IMR-90 (cell line): ENCODE data around the gene ALDH1L2. TPM values are rescaled to one million over a fixed set of nuclear protein-coding genes. Genes with fewer than 3 reads are reported as not detected.

Source experiments
- ATAC-seq: fragments of 200-7000 bp; cut with Tn5 transposase; 2 replicates; pipeline ENCODE4 v1.9.1; 2020; ENCODE audit warnings: low read depth, mild to moderate bottlenecking, moderate library complexity
- BruUV-seq: library from RNA; stranded (reverse); fragments of 400-500 nt; replicated peaks from 2 replicates; lab custom pipeline; 2021; lab: Mats Ljungman, UMichigan
- CTCF ChIA-PET: fragments of 300-600 bp; formaldehyde crosslinking; extraction: SDS; loops from one replicate; lab custom pipeline; 2021; ENCODE audit warnings: antibody characterized with exemption; lab: Yijun Ruan, JAX
- POLR2A ChIA-PET: fragments of 300-600 bp; sonication (Branson Sonifier 250); formaldehyde crosslinking; loops from one replicate; lab custom pipeline; 2022; ENCODE audit warnings: antibody characterized with exemption; ENCODE audit not compliant: unreplicated experiment; lab: Charles Lee
- DNase-seq: peaks from one replicate; pipeline ENCODE4 v3.0.0; 2013
- H2AFZ ChIP-seq: replicated peaks from 2 replicates; pipeline ENCODE3; 2013; ENCODE audit warnings: low read length, mild to moderate bottlenecking; ENCODE audit not compliant: poor library complexity
- H2AK5ac ChIP-seq: 2 replicates; pipeline ENCODE4 v1.6.1; 2013; ENCODE audit warnings: low read depth, low read length, inconsistent platforms
- H2AK9ac ChIP-seq: replicated peaks from 2 replicates; pipeline ENCODE3; 2013; ENCODE audit warnings: mild to moderate bottlenecking, low read depth, low read length, moderate library complexity; ENCODE audit not compliant: poor library complexity
- H2BK120ac ChIP-seq: 2 replicates; pipeline ENCODE4 v1.6.1; 2013; ENCODE audit warnings: low read depth, low read length, inconsistent platforms
- H2BK15ac ChIP-seq: 3 replicates; pipeline ENCODE4 v1.6.1; 2013; ENCODE audit warnings: low read depth, low read length, inconsistent platforms
- H2BK20ac ChIP-seq: 2 replicates; pipeline ENCODE4 v1.6.1; 2013; ENCODE audit warnings: low read depth, mild to moderate bottlenecking, inconsistent platforms, low read length, moderate library complexity
- H2BK5ac ChIP-seq: 2 replicates; pipeline ENCODE4 v1.6.1; 2013; ENCODE audit warnings: mild to moderate bottlenecking, low read depth, low read length, inconsistent platforms; ENCODE audit not compliant: poor library complexity, severe bottlenecking
- H3K14ac ChIP-seq: replicated peaks from 2 replicates; pipeline ENCODE4 v1.6.1; 2013; ENCODE audit warnings: low read depth, low read length, inconsistent platforms
- H3K18ac ChIP-seq: 2 replicates; pipeline ENCODE4 v1.6.1; 2013; ENCODE audit warnings: low read depth, low read length, control low read depth
- H3K23ac ChIP-seq: 2 replicates; pipeline ENCODE4 v1.6.1; 2013; ENCODE audit warnings: low read depth, low read length, inconsistent platforms
- H3K27ac ChIP-seq: 2 replicates; pipeline ENCODE4 v1.5.1; 2013; ENCODE audit warnings: mild to moderate bottlenecking, control low read depth, low read length; ENCODE audit not compliant: insufficient read depth
- H3K27me3 ChIP-seq: 2 replicates; pipeline ENCODE4 v1.6.1; 2013; ENCODE audit warnings: low read length; ENCODE audit not compliant: control insufficient read depth, insufficient read depth
- H3K36me3 ChIP-seq: 2 replicates; pipeline ENCODE4 v1.6.1; 2013; ENCODE audit warnings: low read length, mixed read lengths; ENCODE audit not compliant: control insufficient read depth, insufficient read depth
- H3K4ac ChIP-seq: 2 replicates; pipeline ENCODE4 v1.6.1; 2013; ENCODE audit warnings: low read depth, low read length, inconsistent platforms
- H3K4me1 ChIP-seq: 2 replicates; pipeline ENCODE4 v1.6.1; 2013; ENCODE audit warnings: low read length, mixed read lengths; ENCODE audit not compliant: control insufficient read depth, insufficient read depth
- H3K4me2 ChIP-seq: 2 replicates; pipeline ENCODE4 v1.6.1; 2013; ENCODE audit warnings: low read depth, mild to moderate bottlenecking, control low read depth, low read length, moderate library complexity
- H3K4me3 ChIP-seq: 2 replicates; pipeline ENCODE4 v1.5.1; 2013; ENCODE audit warnings: low read depth, mild to moderate bottlenecking, control low read depth, low read length, moderate library complexity; ENCODE audit not compliant: insufficient read depth
- H3K56ac ChIP-seq: 2 replicates; pipeline ENCODE4 v1.6.1; 2013; ENCODE audit warnings: low read length, inconsistent platforms; ENCODE audit not compliant: insufficient read depth; ENCODE audit errors: extremely low read depth
- H3K79me1 ChIP-seq, 2 experiments: 2 replicates each; pipeline ENCODE4 v1.6.1; 2013; ENCODE audit warnings: low read length in 2 of 2, inconsistent platforms in 1 of 2, low read depth in 1 of 2
- H3K9ac ChIP-seq: 2 replicates; pipeline ENCODE4 v1.6.1; 2013; ENCODE audit warnings: low read depth, low read length, control low read depth
- H3K9me1 ChIP-seq: 2 replicates; pipeline ENCODE4 v1.6.1; 2013; ENCODE audit warnings: low read length, inconsistent platforms; ENCODE audit not compliant: insufficient read depth
- H3K9me3 ChIP-seq: 2 replicates; pipeline ENCODE4 v1.6.1; 2013; ENCODE audit warnings: low read length; ENCODE audit not compliant: control insufficient read depth, insufficient read depth
- H4K20me1 ChIP-seq: 2 replicates; pipeline ENCODE4 v1.6.1; 2013; ENCODE audit warnings: low read length, inconsistent platforms; ENCODE audit not compliant: insufficient read depth
- H4K5ac ChIP-seq: 2 replicates; pipeline ENCODE4 v1.6.1; 2013; ENCODE audit warnings: mild to moderate bottlenecking, low read depth, low read length, control low read depth
- H4K8ac ChIP-seq, 2 experiments: 2 replicates each; pipeline ENCODE4 v1.6.1; 2013; ENCODE audit warnings: low read depth in 2 of 2, low read length in 2 of 2, control low read depth in 1 of 2, inconsistent platforms in 1 of 2
- H4K91ac ChIP-seq: 2 replicates; pipeline ENCODE4 v1.6.1; 2013; ENCODE audit warnings: low read depth, low read length, inconsistent platforms; ENCODE audit not compliant: insufficient read depth
- BHLHE40 ChIP-seq: fragments of 150-350 bp; IDR thresholded peaks from 2 replicates; pipeline ENCODE4 v1.6.1; 2016; ENCODE audit warnings: mild to moderate bottlenecking, low read depth, low read length
- CEBPB ChIP-seq: IDR thresholded peaks from 2 replicates; pipeline ENCODE4 v1.6.1; 2012; ENCODE audit warnings: low read depth, low read length, improper control_type of control experiment
- CTCF ChIP-seq: conservative IDR thresholded peaks from 2 replicates; pipeline ENCODE4 v1.5.1; 2012; ENCODE audit warnings: mild to moderate bottlenecking, low read depth, low read length, improper control_type of control experiment
- MAZ ChIP-seq: IDR thresholded peaks from 2 replicates; pipeline ENCODE4 v1.6.1; 2012; ENCODE audit warnings: low read depth, mild to moderate bottlenecking, low read length, improper control_type of control experiment, moderate library complexity, borderline replicate concordance
- RAD21 ChIP-seq: IDR thresholded peaks from 2 replicates; pipeline ENCODE4 v1.6.1; 2012; ENCODE audit warnings: low read length, improper control_type of control experiment
- SMC3 ChIP-seq: fragments of 150-350 bp; IDR thresholded peaks from 2 replicates; pipeline ENCODE4 v1.6.1; 2016; ENCODE audit warnings: low read depth, mild to moderate bottlenecking, antibody characterized with exemption, low read length, moderate library complexity
- WGBS, 2 experiments: methylation state at CpG; one replicate each; pipeline versions ENCODE4 v1.1.5 to v1.1.7; 2013; ENCODE audit warnings: missing lambda C conversion rate in 2 of 2; ENCODE audit not compliant: insufficient read length in 1 of 2; ENCODE audit errors: extremely low coverage in 2 of 2; 5-methylcytosine and 5-hydroxymethylcytosine counted together
- dilution Hi-C: fragments of 300-500 bp; cut with HindIII; formaldehyde crosslinking; loops from one replicate; pipeline ENCODE4 v1.14.3; 2018; ENCODE audit warnings: low sequenced_read_pairs; ENCODE audit not compliant: unreplicated experiment
- in situ Hi-C: fragments of 300-500 bp; cut with MboI; formaldehyde crosslinking; loops from 3 replicates; pipeline ENCODE4 v1.14.3; 2019; ENCODE audit warnings: low sequenced_read_pairs, inconsistent platforms, mixed read lengths
- intact Hi-C: fragments of 100-400 bp; cut with micrococcal nuclease; formaldehyde crosslinking; loops from 2 replicates; pipeline ENCODE4 v1.10.0; 2022
- polyA plus RNA-seq, 3 experiments: library from polyadenylated mRNA; depleted of rRNA; stranded (reverse); fragments of >200 nt; gene quantifications; 2 replicates each; pipeline ENCODE4 v1.2.3, GENCODE V29; 2012; ENCODE audit warnings: low replicate concordance in 1 of 3
- total RNA-seq: library from RNA; depleted of rRNA; stranded (reverse); fragments of >200 nt; gene quantifications from 2 replicates; pipeline ENCODE4 v1.2.3, GENCODE V29; 2012

ALDH1L2 gene
- total and polyA plus RNA-seq, 2 of the 4 experiments (the other 2 are of a cell fraction), result 21.1 to 22.8 TPM

- dilution Hi-C loops (no loop called here), intact Hi-C loops (loop anchor here (1.0 to 5.0 kb wide), 3 partner anchors 176 to 852 kb away; no protein-coding TSS in a partner anchor), in situ Hi-C loops (loop anchor here (5.0 to 25.0 kb wide), 2 partner anchors 671 to 866 kb away; no protein-coding TSS in a partner anchor)
- TF ChIP-seq MAZ (no peak), CEBPB (peak; percentile 18; the same call in 1 of the 2 replicates), CTCF (peak; percentile 87), BHLHE40 (no peak), SMC3 (peak; percentile 76), RAD21 (peak; percentile 81)
- CTCF ChIA-PET, result interaction anchor here (0.6 to 0.7 kb wide), 2 partner anchors 17 to 240 kb away, joined by 3 to 6 read pairs; no protein-coding TSS in a partner anchor
- Histone ChIP-seq H4K5ac (no peak overlapping the region), H4K8ac (no peak overlapping the region), H3K4me3 (no peak overlapping the region), H4K20me1 (no peaks in the 10 kb centered on the region), H3K27me3 (no peaks in the 10 kb centered on the region), H3K56ac (no peak overlapping the region), H2BK5ac (no peak overlapping the region), H3K4me1 (no peaks in the 10 kb centered on the region), H2BK15ac (no peak overlapping the region), H3K9me3 (peaks cover 2% of the 10 kb centered on the region), H4K91ac (no peak overlapping the region), H3K9me1 (no peaks in the 10 kb centered on the region), H2BK20ac (no peak overlapping the region), H2BK120ac (no peak overlapping the region), H2AK5ac (no peak overlapping the region; the same call in 1 of the 2 replicates), H3K4me2 (no peak overlapping the region), H3K9ac (no peak overlapping the region), H2AFZ (no peak overlapping the region), H3K4ac (no peak overlapping the region), H3K23ac (no peak overlapping the region), H2AK9ac (no peak overlapping the region), H3K14ac (no peak overlapping the region), H3K18ac (no peak overlapping the region), H3K79me1 (no peaks in the 10 kb centered on the region; a peak in 1 of 4 replicates), H3K36me3 (peaks cover 31% of the 10 kb centered on the region), H3K27ac (no peak overlapping the region)
- POLR2A ChIA-PET, result no interaction called here
- peak; percentile 95 for ATAC-seq
- DNase-seq, result peak; percentile 79
- WGBS, 2 experiments, result no CpG with 5 or more reads among the region's 2 CpGs
- no TSS peak for BruUV-seq
Measured at GRCh38 chr12:105053116-105053572, 31.1 kb downstream of the ALDH1L2 start.
